Colon (tissue), 2 donors: ENCODE results near the gene COLGALT1.
A peak's percentile ranks its signal among the peaks of the same experiment; 100 is the strongest.
"Not testable (repeated sequence)": the region's sequence is repeated elsewhere in the genome, so short reads cannot be mapped to it uniquely, and the experiment has no call there.

Experiments used
- FAIRE-seq: peaks from 2 replicates; lab custom pipeline; 2012; peaks lifted over from hg19 to GRCh38; lab: Jason Lieb, UNC
- donor health status: control.
- donor health status: control.

Gene COLGALT1

DNA sequence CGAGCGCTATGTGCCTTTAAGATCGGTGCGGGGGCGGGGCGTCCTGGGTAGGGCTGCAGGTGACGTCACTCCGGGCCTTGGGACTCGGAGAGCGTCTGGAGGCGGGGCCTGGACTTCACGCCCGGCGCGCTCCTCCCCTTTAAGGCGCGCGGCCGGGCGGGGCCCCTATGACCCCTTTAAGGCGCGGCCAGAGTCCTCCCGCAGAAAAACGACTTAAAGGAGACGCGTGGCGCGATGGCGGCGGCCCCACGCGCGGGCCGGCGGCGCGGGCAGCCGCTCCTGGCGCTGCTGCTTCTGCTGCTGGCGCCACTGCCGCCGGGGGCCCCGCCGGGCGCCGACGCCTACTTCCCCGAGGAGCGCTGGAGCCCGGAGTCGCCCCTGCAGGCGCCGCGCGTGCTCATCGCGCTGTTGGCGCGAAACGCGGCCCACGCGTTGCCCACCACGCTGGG lies at the start of gene COLGALT1:
TSS of gene COLGALT1 (plus strand) at position 170 of the 449 bp plus-strand sequence. CDS start at position 235, 65 bp downstream.
- FAIRE-seq = no peak

DNA sequence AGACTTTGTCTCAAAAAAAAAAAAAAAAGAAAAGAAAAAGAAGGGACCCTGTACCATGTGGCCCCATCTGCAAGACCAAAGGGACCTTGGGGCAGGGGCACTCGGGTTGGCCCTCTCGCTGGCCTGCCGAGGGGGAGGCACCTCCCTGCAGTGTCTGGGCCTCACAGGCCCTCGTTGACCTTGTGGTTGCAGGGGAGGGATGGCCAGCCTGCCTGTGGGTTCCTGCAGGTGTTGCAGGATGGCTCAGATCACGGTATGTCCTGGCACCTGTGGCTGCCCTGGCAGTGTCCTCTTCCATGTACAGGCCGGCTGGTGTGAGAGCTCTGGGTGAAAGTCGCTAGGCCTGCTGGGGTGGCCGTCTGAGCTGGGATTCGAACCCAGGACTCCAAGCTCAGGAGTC lies 48.7 kb upstream of the COLGALT1 start:
- no peak for FAIRE-seq

DNA sequence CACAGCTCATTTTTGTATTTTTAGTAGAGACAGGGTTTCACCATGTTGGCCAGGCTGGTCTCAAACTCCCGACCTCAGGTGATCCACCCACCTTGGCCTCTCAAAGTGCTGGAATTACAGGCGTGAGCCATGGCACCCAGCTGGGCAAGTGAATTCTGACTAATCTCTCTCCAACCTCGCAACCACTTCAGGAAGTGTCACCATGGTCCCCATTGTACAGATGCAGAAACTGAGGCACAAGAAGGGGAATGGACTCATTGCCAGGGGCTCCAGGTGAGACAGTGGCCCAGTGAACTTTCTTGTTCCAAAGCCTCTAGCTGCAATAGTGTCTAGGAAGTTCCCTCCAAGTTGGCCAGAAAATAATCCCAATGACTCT lies 46.9 kb upstream of the COLGALT1 start:
- not testable (repeated sequence) for FAIRE-seq

DNA sequence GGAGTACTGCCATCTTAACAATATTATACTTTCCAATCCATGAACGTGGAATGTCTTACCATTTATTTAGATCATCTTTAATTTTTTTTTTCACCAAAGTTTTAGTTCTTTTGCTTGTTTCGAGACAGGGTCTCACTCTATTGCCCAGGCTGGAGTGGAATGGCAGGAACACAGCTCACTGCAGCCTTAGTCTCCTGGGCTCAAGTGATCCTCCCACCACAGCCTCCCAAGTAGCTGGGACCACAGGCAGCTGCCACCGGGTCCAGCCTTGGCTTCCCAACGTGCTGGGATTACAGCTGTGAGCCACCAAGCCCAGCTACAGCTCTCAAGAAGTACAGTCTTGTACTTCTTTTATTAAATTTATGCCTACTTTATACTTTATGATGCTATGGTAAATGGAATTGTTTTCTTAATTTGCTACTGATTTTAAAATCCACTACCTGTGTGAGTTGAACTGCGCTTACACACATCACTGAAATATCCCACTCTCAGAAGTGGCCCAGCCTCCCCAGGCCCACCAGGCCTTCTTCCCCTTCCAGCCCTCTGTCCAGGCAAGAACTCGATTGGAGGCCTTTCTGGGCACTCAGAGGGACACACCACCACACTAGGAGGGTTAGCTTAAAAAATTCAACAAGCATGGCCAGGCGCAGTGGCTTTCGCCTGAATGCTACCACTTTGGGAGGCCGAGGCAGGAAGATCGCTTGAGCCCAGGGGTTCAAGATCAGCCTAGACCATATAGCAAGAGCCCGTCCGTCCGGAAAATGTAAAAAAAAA lies 45.0 kb upstream of the COLGALT1 start:
- no peak for FAIRE-seq

DNA sequence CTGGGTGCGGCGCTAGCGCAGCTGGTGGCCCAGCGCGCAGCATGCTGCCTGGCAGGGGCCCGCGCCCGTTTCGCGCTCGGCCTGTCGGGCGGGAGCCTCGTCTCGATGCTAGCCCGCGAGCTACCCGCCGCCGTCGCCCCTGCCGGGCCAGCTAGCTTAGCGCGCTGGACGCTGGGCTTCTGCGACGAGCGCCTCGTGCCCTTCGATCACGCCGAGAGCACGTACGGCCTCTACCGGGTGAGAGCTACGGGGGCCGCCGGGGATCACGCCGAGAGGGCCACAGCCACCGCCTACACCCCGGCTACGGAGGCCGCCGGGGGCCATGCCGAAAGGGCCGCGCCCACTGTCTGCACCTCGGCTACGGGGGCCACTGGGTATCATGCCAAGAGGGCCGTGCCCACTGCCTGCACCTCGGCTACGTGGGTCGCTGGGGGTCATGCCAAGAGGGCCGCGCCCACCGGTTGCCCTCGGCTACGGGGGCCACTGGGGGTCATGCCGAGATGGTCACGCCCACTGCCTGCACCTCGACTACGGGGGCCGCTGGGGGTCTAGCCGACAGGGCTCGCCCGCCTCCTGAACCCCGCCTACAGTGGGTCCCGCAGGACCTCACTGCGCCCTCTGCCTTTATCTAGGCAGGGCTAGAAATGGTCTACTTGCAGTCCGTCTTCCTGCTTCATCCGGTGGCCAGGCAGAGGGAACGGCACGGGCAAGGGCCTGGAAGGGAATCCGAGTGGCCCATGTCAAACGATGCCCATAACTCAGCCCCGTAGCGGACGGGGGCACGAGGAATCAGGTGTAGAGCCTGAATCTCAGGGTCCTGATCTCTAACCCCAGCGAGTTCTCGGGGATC lies 43.5 kb upstream of the COLGALT1 start:
- no peak for FAIRE-seq

DNA sequence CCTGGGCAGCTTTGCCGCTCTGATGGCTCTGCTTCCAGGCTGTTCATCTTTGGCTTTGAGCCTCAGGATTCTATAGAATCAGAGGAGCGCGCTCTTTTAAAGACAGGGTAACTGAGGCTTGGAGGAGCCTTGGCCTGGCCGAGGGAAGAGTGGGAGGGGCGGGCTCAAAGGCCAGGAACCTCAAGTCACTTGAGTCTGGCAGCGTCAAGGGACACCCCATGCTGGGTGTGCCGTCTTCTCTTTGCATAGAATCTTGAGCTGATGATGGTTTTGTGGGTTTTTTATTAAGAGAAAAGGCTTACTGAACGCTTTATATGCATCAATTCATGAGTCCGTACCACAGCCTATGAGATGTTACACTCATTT lies 42.9 kb upstream of the COLGALT1 start:
- no peak for FAIRE-seq

DNA sequence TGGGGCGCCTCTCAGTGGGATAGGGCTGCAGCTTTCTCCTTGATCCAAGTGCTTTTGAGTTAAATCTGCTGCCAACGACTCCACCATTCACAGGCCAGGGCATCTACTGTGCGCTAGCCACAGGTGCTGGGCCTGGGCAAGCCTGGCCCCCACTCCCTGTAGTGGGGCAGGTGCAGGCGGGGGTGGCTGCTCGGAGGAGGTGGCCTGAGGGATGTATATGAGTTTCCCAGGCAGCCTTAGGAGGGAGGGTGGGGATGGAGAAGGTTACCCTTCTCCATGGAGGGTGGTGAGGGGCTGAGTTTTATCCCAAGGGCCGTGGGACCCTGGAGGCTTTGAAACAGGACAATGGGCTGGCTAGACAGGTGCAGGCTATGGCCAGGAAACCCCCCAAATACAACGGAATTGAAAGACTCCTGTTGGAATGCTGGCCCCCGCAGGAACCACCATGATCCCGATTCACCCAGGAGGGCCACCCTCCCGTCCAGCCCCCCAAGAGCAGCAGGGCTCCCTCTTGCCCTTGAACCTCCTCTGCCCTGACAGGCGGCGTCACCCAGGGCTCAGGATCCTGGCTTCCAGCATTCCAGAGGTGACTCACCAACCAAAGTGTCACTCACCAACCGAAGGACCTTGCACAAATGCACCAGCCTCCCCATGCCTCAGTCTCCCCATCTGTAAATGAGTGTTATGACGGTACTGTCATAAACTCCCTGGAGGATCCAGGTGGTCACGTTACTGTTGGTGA lies 39.9 kb upstream of the COLGALT1 start:
- FAIRE-seq = no peak

DNA sequence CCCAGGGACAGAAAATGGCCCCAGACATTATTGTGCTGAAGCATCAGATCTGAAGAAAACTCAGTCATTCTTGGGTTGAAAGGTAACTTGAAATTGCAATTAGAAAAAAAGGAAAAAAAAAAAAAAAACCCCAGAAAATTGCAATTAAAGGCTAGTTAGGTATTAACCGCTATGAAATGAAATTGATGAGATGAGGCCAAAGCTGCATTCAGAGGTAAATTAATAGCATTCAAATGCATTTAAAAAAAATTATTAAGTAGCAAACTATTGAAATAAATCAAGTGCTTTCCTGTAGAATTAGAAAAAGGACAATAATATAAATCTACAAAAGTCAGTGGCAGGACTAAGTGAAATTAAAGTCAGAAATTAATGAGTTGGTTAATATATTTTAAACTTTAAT lies 37.6 kb upstream of the COLGALT1 start:
- peak; percentile 28 for FAIRE-seq

DNA sequence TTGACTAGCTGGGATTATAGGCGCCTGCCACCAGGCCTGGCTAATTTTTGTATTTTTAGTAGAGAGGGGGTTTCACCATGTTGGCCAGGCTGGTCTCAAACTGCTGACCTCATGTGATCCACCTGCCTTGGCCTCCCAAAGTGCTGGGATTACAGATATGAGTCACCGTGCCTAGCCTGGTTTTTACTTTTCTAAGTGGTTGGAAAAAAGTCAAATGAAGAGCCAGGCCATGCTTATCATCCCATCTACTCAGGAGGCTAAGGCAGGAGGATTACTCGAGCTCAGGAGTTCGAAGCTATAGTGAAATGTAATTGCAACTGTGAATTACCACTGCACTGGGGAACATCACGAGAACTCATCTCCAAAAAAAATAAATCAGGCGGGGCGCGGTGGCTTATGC lies 36.8 kb upstream of the COLGALT1 start:
- not testable (repeated sequence) for FAIRE-seq

DNA sequence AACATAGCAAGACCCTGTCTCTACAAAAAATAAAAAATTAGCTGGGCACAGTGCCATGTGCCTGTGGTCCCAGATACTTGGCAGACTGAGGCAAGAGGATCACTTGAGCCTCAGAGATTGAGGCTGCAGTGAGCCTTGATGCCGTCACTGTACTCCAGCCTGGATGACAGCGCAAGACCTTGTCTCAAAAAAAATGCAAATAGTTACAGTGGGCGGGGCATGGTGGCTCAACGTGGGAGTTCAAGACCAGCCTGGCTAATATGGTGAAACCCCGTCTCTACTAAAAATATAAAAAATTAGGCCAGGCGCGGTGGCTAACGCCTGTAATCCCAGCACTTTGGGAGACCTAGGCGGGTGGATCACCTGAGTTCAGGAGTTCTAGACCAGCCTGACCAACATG lies 35.5 kb upstream of the COLGALT1 start:
- FAIRE-seq = no peak

DNA sequence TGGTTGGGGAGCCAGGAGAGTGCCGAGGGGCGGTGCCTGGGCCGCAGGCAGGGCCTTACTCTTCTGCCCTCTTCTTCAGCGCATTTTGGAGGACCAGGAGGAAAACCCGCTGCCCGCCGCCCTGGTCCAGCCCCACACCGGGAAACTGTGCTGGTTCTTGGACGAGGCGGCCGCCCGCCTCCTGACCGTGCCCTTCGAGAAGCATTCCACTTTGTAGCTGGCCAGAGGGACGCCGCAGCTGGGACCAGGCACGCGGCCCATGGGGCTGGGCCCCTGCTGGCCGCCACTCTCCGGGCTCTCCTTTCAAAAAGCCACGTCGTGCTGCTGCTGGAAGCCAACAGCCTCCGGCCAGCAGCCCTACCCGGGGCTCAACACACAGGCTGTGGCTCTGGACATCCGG lies 34.6 kb upstream of the COLGALT1 start:
- FAIRE-seq = no peak

DNA sequence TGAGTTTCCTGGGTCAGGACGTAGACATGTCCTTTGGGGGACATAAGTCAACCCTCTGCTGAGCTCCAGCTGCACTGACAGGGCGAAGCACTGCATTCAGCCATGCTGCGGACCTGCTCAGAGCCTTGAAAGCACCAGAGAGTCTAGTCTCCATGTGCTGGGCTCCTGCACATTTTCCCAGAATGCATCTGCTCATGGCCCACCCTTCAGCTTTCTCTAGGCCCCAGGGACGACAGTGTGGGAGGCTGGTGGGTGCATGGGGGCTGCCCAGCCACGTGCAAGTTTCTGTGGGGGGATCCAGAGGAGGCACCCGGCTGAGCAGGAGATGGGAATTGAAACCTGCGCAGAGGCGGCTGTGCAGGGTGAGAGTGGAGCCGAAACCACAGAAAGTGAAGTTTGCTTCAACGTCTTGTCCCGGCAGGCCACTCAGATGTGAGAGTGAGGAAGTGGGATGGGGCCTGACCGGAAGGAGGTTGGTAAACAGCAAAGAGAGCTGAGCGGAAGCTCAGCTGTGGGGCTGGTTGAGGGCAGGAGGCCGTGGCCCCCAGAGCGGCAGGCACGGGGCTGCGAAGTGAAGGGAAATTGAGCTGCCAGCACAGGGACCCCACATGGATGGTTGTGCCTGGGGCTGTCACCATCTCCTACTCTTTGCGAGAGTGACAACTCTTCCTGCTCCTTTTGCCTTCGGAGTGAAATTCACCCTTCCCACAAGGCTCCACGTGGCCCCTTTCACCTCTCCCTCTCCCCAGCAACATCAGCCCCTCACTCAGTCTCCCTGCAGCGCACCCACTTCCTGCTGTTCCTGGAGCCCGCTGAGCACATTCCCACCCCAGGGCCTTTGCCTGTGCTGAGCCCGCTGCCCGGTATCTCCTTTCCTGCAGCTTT lies 32.2 kb upstream of the COLGALT1 start:
- no peak for FAIRE-seq

DNA sequence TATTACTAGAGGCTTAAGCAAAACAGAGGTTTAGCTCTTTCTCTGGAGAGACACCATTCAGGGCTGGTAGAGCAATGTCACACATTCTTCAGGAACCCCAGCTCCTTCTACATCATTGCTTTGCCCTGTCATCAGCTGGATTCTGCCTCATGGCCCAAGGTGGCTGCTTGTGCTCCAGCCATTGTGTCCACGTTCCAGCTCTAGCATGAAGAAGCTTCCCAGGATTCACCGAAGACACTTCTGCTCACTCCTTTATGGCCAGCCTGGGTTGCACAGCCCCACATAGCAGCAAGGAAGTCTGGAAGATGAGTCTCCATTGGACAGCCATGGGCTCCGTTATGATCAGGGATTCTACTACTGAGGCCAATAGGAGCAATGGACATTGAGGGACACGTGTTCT lies 30.8 kb upstream of the COLGALT1 start:
- no peak for FAIRE-seq

DNA sequence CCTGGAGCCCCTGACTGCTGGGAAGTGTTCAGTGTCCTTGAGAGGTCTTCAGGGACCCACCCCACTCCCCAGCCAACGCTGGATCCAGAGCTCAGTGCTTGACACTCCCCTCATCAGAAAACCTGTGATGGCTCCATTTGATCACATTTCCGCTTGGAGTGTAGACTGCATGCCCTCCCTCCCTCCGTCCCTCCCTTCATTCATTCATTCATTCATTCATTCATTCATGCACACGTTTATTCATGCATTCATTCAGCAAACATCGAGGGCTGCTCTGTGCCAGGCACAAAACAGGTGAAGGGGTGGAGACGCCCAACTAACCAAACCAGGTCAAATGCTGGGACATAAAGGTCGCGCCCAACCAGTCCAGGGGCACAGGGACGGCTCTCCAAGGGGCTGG lies 30.3 kb upstream of the COLGALT1 start:
- no peak for FAIRE-seq

DNA sequence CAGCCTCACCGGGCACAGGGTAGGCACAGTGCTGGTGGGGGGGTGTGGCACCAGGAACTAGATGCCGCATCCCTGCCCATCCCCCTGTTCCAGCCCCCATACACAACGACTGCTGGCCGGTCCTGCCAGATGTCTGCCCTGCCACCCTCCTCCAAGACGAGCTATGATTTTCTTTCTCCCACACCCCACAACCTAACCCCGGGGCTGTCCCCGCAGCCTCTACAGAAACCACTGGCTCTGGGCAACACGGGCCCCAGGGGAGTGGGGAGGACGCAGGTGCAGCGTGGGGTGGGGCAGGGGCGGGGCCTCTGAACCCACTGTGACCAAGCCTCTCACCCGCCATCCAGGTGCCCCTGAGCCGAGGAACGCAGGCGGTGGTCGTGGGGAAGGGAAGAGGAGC lies 28.5 kb upstream of the COLGALT1 start:
- FAIRE-seq = no peak

DNA sequence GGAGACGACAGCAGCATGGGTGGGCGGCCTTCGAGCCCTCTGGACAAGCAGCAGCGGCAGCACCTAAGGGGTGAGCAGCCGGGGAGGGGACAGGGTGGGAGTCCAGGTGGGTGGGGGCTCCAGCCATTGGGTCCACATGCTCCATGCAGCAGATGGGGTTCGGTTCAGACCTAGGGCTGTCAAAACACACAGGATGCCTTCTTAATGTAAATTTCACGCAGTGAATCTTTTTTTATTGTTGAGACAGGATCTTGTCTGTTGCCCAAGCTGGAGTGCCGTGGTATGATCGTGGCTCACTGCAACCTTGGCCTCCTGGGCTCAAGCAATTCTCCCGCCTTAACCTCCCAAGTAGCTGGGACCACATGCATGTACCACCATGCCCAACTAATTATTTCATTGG lies 28.1 kb upstream of the COLGALT1 start:
- FAIRE-seq = no peak

DNA sequence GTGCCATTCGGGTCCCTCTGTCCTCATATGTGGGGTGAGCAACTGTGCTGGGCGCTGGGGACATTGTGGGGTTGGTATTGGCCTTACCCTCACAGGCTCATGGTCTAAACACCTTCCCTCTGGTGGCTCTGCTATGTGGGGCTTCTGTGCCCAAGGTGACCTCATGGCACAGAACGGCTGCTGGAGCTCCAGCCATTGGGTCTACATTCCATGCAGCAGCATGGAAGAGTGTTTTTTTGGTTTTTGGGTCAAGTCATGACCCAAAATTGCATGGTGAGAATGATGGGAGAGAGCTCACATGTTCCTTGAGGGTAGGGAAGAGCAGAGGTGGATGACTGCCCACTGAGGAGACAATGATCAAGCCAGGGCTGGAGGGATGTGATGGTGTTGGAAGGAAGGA lies 26.8 kb upstream of the COLGALT1 start:
- no peak for FAIRE-seq

DNA sequence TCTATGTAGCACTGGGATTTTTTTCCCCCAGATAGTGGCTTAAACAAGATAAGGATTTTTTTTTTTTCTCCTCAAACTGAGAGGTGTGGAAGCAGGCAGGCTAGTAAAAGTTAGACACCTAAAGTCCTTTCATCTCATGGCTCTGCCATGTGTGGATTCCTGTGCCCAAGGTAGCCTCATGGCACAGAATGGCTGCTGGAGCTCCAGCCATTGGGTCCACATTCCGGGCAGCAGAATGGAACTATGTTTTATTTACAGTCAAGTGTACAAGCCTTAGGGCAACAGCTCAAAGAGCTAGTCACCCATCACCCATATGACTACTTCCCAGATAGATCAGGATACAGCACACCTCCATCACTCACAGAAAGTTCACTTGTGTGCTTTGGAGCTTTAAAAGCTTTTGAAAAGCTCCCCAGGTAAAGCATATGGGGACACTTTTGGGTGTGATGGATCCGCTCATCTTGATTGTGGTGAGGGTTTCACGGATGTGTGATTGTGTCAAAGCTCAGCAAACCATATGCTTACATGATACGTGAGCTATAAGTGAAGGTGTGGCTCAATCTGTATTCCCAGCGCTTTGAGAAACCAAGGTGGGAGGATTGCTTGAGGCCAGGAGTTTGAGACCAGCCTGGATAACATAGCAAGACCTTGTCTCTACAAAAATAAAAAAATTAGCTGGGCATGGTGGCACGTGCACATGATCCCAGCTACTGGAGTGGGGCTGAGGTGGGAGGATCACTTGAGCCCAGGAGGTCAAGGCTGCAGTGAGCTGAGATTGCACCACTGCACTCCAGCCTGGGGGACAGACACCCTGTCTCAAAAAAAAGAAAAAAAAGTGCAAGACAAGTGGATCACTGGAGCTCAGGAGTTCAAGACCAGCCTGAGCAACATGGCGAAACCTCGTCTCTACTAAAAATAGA lies 25.9 kb upstream of the COLGALT1 start:
- FAIRE-seq = no peak

DNA sequence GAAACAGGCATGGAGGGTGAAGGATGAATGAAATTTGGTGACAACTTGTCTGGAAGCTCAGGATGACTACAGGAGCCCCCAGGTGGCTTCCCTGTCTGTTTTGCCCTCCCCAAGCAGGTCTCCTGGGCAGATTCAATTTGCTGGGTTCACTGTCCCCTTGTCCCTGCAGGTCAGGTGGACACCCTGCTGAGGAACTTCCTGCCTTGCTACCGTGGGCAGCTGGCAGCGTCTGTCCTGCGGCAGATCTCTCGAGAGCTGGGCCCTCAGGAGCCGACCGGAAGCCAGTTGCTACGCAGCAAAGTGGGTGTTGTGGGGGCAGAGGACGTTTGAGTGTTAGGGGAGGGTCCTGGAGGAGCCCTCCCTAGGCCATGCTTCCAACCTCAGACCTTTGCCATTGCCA lies 24.9 kb upstream of the COLGALT1 start:
- no peak for FAIRE-seq

DNA sequence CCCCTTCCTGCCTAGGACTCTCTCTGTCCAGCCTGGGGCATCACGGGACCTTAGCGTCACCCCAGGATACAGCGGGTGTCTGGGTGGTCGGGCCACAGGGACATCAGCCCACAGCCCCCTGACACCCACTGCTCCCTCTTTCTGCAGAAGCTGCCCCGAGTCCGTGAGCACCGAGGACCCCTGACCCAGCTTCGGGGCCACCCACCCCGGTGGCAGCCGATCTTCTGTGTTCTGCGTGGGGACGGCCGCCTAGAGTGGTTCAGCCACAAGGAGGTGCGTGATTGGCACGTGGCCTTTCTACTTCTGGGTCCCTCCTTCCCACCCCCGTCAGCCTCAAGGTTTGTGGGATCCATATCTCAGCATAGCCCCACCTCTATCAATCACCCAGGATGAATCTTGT lies 23.3 kb upstream of the COLGALT1 start:
- no peak for FAIRE-seq

DNA sequence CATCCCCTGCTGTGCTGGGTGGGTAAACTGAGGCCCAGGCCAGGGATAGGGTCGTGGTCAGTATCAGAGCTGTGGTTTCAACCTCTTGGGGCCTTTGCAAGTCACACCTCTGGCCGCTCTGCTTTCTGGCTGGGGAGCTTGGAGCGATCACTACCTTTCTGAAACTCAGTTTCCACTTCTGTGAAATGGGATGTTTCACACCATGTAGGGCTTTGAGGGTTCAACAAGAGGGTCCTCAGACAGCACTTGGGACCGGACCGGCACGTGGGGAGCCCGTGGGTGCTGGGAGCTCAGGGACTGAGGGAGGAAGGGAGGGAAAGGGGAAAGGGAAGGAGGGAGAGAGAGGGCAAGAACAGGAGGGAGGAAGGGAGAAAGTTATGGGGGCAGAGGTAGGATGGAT lies 22.9 kb upstream of the COLGALT1 start:
- no peak for FAIRE-seq
